OCI-LY7 (cell line): ENCODE results near the gene IL25.
A peak's percentile ranks its signal among the peaks of the same experiment; 100 is the strongest.

Experiments
- CTCF ChIP-seq: fragments of 200-600 bp; sonication (generic); conservative IDR thresholded peaks from 2 replicates; pipeline ENCODE4 v1.5.1; 2014; ENCODE audit warnings: mild to moderate bottlenecking, antibody characterized with exemption, low read length, moderate library complexity, mixed read lengths
- EZH2phosphoT487 ChIP-seq: fragments of 200-600 bp; sonication (generic); IDR thresholded peaks from 2 replicates; pipeline ENCODE4 v1.6.1; 2018; ENCODE audit warnings: low read depth, borderline replicate concordance, mild to moderate bottlenecking, mixed run types, antibody characterized with exemption, low read length, moderate library complexity, mixed read lengths

- TF ChIP-seq CTCF (peak; percentile 22; the same call in 1 of the 2 replicates), EZH2phosphoT487 (no peak)
Observed at GRCh38 chr14:23344481-23344880, 28.1 kb upstream of the IL25 start.
